Measurements from ENCODE around the gene CACNA1C. TPM values are rescaled to one million over a fixed set of nuclear protein-coding genes. Genes with fewer than 3 reads are reported as not detected.

CACNA1C gene
- total RNA-seq, 1 donor from 2014 or later = 102 TPM

DNA sequence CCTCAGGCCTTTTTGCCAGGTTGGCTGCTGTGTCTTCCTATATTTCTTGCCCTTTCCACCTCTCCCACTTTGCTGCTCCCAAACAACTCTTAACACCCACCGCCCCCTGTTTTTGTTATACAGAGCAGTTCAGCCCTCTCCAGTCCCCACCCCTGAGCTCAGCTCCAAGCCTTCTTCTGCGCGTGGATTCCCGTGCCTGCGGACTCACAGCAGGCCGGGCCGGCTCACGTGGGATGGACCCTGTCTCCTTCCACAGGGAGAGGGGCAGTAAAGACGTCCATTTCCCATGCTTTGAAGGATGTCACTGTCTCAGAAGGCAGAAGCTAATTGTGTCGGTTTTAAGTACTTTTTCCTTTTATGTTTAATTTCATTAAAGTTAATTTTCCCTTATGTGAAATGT lies 139.4 kb downstream of the CACNA1C start:
- no peak for DNase-seq (ENCODE audit: low spot score in 2 of 2)
- TF ChIP-seq, protein P1, sequence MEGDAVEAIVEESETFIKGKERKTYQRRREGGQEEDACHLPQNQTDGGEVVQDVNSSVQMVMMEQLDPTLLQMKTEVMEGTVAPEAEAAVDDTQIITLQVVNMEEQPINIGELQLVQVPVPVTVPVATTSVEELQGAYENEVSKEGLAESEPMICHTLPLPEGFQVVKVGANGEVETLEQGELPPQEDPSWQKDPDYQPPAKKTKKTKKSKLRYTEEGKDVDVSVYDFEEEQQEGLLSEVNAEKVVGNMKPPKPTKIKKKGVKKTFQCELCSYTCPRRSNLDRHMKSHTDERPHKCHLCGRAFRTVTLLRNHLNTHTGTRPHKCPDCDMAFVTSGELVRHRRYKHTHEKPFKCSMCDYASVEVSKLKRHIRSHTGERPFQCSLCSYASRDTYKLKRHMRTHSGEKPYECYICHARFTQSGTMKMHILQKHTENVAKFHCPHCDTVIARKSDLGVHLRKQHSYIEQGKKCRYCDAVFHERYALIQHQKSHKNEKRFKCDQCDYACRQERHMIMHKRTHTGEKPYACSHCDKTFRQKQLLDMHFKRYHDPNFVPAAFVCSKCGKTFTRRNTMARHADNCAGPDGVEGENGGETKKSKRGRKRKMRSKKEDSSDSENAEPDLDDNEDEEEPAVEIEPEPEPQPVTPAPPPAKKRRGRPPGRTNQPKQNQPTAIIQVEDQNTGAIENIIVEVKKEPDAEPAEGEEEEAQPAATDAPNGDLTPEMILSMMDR (IDR thresholded peaks at IDR 0.05) = no peak
- H3K27ac ChIP-seq = no peak overlapping the region
- no peaks in the 10 kb centered on the region for H3K27me3 ChIP-seq
- peaks cover 7 to 11% of the 10 kb centered on the region in 2 donors for H3K36me3 ChIP-seq
- H3K9me3 ChIP-seq = no peaks in the 10 kb centered on the region
- intact Hi-C loops (cut with DNase I) = loop anchor here (5.0 kb wide), 1 partner anchor 55 kb away; no protein-coding TSS in a partner anchor
- H3K4me1 ChIP-seq = peaks cover 0 to 16% of the 10 kb centered on the region in 2 donors
- H3K4me3 ChIP-seq = no peak overlapping the region

DNA sequence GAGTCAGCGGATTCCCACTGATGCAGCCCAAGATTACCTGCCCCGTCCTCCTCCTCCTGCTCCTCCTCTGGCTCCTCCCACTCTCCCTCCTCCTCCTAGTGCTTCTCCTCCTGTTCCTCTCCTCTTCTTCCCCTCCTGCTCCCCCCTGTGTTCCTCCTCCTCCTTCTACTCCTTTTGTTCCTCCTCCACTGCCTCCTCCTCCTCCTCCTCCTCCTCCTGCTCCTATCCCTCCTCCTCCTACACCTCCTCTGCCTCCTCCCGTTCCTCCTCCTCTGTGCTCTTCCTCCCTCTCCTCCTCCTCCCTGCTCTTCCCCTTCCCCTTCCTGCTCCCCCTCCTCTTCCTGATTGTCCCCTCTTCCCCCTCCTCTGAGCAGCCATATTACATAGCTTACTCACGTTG lies 141.3 kb downstream of the CACNA1C start:
- no peak for DNase-seq (ENCODE audit: low spot score in 2 of 2)
- no peak overlapping the region for H3K4me3 ChIP-seq
- peaks cover 7% of the 10 kb centered on the region in 2 donors for H3K36me3 ChIP-seq
- H3K9me3 ChIP-seq = no peaks in the 10 kb centered on the region
- intact Hi-C loops (cut with DNase I) = loop anchor here (5.0 kb wide), 1 partner anchor 57 kb away; no protein-coding TSS in a partner anchor
- TF ChIP-seq, protein P1 (IDR thresholded peaks at IDR 0.05) = no peak
- H3K27ac ChIP-seq = peak overlapping the region; percentile 8 to 47
- H3K4me1 ChIP-seq = peaks cover 0 to 16% of the 10 kb centered on the region in 2 donors
- H3K27me3 ChIP-seq = no peaks in the 10 kb centered on the region

DNA sequence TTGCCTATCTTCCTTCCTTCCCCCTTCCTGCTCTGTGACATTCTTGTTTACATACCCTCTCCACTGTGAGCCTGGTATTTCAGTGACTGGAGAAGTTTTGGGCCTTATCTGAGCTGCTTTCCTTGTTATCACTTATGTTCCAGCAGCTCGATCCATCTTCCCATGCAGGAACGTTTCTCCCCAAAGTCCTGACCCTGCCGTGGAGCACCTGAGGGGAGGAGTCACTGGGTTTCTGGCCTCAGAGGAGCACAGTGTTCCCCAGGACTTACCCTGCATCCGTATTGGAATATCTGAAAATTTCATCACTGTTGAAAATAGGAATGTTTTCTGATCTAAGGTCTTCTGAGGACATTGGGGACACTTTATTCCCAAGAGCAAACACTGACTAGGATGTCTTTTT lies 141.8 kb downstream of the CACNA1C start:
- no peaks in the 10 kb centered on the region for H3K27me3 ChIP-seq
- H3K4me1 ChIP-seq = peaks cover 0 to 16% of the 10 kb centered on the region in 2 donors
- H3K27ac ChIP-seq = peak overlapping the region; percentile 8 to 47
- no peaks in the 10 kb centered on the region for H3K9me3 ChIP-seq
- H3K4me3 ChIP-seq = no peak overlapping the region
- H3K36me3 ChIP-seq = peaks cover 7% of the 10 kb centered on the region in 2 donors
- TF ChIP-seq, protein P1 (IDR thresholded peaks at IDR 0.05) = no peak
- intact Hi-C loops (cut with DNase I) = loop anchor here (5.0 kb wide), 1 partner anchor 57 kb away; no protein-coding TSS in a partner anchor
- DNase-seq (ENCODE audit: low spot score in 2 of 2) = no peak

DNA sequence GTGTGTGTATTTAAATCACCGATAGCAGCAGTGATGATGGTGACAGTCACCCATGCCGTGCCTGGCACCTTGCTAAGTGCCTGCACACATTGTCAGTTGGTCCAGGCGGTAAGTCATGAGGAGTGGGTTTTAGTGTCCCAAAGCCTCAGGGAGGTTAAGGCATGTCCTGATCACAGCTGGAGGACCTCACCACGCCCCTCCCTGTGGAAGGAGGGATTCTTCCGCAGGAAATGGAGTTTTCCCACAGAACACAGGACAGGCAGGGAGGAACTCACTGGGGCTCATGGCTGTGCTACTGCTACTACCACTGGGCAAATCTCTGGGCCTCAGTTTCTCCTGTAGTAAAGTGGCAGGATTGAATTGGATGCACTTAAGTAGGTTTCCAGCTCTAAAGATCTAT lies 142.3 kb downstream of the CACNA1C start:
- intact Hi-C loops (cut with DNase I) = no loop called here
- peak overlapping the region in 1 of 2 donors; percentile 8 for H3K27ac ChIP-seq
- H3K4me3 ChIP-seq = no peak overlapping the region
- H3K4me1 ChIP-seq = peaks cover 0 to 16% of the 10 kb centered on the region in 2 donors
- H3K9me3 ChIP-seq = no peaks in the 10 kb centered on the region
- no peak for DNase-seq (ENCODE audit: low spot score in 2 of 2)
- TF ChIP-seq, protein P1 (IDR thresholded peaks at IDR 0.05) = no peak
- H3K27me3 ChIP-seq = no peaks in the 10 kb centered on the region
- H3K36me3 ChIP-seq = peaks cover 7% of the 10 kb centered on the region in 2 donors

DNA sequence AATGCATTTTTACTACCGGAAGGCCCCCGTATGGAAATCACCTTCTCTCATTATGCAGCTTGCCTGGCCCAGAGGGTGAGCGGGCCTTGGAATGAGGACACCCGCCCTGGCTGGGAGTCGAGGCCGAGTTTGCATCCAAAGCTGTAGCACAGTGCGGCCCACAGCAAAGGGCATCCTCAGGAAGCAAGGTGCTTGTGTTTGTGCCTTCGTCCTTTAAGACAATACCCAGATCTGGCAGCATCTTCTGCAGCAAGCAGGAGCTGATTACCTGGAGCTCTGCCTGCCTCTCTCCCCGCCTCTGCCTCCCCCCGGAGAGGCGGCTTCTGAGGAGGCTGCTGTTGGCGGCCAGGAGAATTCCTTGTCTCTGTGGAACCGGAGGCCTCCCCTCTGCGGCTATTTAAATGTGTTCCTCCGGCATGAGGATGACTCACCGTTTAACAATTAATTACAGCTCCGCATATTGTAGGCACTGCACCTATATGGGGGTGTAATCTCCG lies 145.3 kb downstream of the CACNA1C start:
- Histone ChIP-seq H3K9me3 (no peaks in the 10 kb centered on the region), H3K27ac (peak overlapping the region in 1 of 2 donors; percentile 42), H3K4me1 (peaks cover 0 to 16% of the 10 kb centered on the region in 2 donors), H3K36me3 (no peaks in the 10 kb centered on the region), H3K27me3 (no peaks in the 10 kb centered on the region), H3K4me3 (no peak overlapping the region)
- intact Hi-C loops (cut with DNase I) = no loop called here
- TF ChIP-seq, protein P1 (IDR thresholded peaks at IDR 0.05) = no peak
- DNase-seq (ENCODE audit: low spot score in 2 of 2) = no peak
